Body of pancreas (tissue), 4 donors: ENCODE measurements around the gene SWI5. TPM values are rescaled to one million over a fixed set of nuclear protein-coding genes. Genes with fewer than 3 reads are reported as not detected.

Experiments
- ATAC-seq: fragments of 150-250 bp; one replicate; pipeline ENCODE4 v1.9.1; 2016
- DNase-seq, 4 donors: peaks; one replicate each; pipeline ENCODE4 v3.0.0-alpha.2; 2019
- H3K27ac ChIP-seq, 4 donors: fragments of 200-600 bp; sonication (generic); 1 replicate in 3 of 4; 2 replicates in 1 of 4; pipeline versions ENCODE4 v1.5.1 to v1.6.1; 2016 to 2019; ENCODE audit warnings: mild to moderate bottlenecking in 1 of 4, mixed read lengths in 1 of 4, moderate library complexity in 1 of 4
- H3K27me3 ChIP-seq, 2 donors: fragments of 200-600 bp; sonication (generic); one replicate each; pipeline ENCODE4 v1.6.0; 2016; ENCODE audit warnings: mild to moderate bottlenecking in 1 of 2
- H3K36me3 ChIP-seq, 2 donors: fragments of 200-600 bp; sonication (generic); replicated peaks in 1 of 2; 2 replicates each; pipeline ENCODE4 v1.5.1; 2016; ENCODE audit warnings: low read depth in 2 of 2; ENCODE audit not compliant: insufficient read depth in 1 of 2
- H3K4me1 ChIP-seq: fragments of 200-600 bp; sonication (generic); one replicate; pipeline ENCODE4 v1.6.0; 2016
- H3K4me3 ChIP-seq, 2 donors: fragments of 200-600 bp; sonication (generic); 1 replicate in 1 of 2; 2 replicates in 1 of 2; pipeline ENCODE4 v1.5.1; 2016 to 2019
- H3K9me3 ChIP-seq, 3 donors: fragments of 200-600 bp; sonication (generic); 1 replicate in 2 of 3; 2 replicates in 1 of 3; pipeline ENCODE4 v1.5.1; 2016
- CTCF ChIP-seq, 7 experiments: fragments of 450-650 bp in 4 of 7; fragments of 200-600 bp in 3 of 7; sonication (generic) in 3 of 7; IDR thresholded peaks; one replicate each; pipeline ENCODE4 v1.5.1; 2016 to 2019; ENCODE audit warnings: antibody characterized with exemption in 7 of 7
- POLR2A ChIP-seq, 3 donors: fragments of 450-650 bp; IDR thresholded peaks; one replicate each; pipeline ENCODE4 v1.6.1; 2016; ENCODE audit warnings: antibody characterized with exemption in 3 of 3, mild to moderate bottlenecking in 2 of 3
- WGBS, 2 donors: methylation state at CpG; one replicate each; pipeline ENCODE4 v1.1.5; 2017; 5-methylcytosine and 5-hydroxymethylcytosine counted together
- intact Hi-C: fragments of 100-400 bp; cut with DNase I; formaldehyde crosslinking; loops from one replicate; pipeline ENCODE4 v1.15.1; 2023
- total RNA-seq, 2 donors: library from RNA; depleted of rRNA; stranded (reverse); fragments of >200 nt; gene quantifications; one replicate each; pipeline ENCODE4 v1.1.0, GENCODE V29; 2016

Gene SWI5
- total RNA-seq, 2 donors from 2014 or later = 14.5 to 20.1 TPM

- Histone ChIP-seq H3K27ac (no peak overlapping the region), H3K36me3 (peaks cover 21 to 42% of the 10 kb centered on the region in 2 donors), H3K27me3 (no peaks in the 10 kb centered on the region), H3K9me3 (no peaks in the 10 kb centered on the region), H3K4me1 (no peaks in the 10 kb centered on the region), H3K4me3 (no peak overlapping the region)
- TF ChIP-seq CTCF (IDR thresholded peaks at IDR 0.05) = no peak
- no peak for TF ChIP-seq POLR2A (IDR thresholded peaks at IDR 0.05)
- DNase-seq (no peak), ATAC-seq (no peak)
- WGBS, 2 donors = 95 to 97% methylated on average over 5 to 6 of the region's 6 CpGs
- intact Hi-C loops = no loop called here
Measured at GRCh38 chr9:128258326-128258725, 17.8 kb upstream of the SWI5 start.

GRCh38 chr9:128259156-128259555 lies 16.9 kb upstream of the SWI5 start:
- Histone ChIP-seq H3K4me3 (no peak overlapping the region), H3K9me3 (no peaks in the 10 kb centered on the region), H3K27ac (no peak overlapping the region), H3K36me3 (peaks cover 21 to 42% of the 10 kb centered on the region in 2 donors), H3K4me1 (no peaks in the 10 kb centered on the region), H3K27me3 (no peaks in the 10 kb centered on the region)
- no peak for DNase-seq
- TF ChIP-seq POLR2A (IDR thresholded peaks at IDR 0.05) (no peak), CTCF (IDR thresholded peaks at IDR 0.05) (no peak)
- 85 to 87% methylated on average over 8 to 9 of the region's 9 CpGs for WGBS, 2 donors
- intact Hi-C loops = no loop called here
- no peak for ATAC-seq

GRCh38 chr9:128260340-128260739 lies 15.7 kb upstream of the SWI5 start:
- TF ChIP-seq POLR2A (IDR thresholded peaks at IDR 0.05) = no peak
- TF ChIP-seq CTCF (IDR thresholded peaks at IDR 0.05) = no peak
- ATAC-seq = no peak
- 92 to 95% methylated on average over 17 of the region's 17 CpGs for WGBS, 2 donors
- H3K4me1 ChIP-seq = no peaks in the 10 kb centered on the region
- no peak for DNase-seq
- H3K9me3 ChIP-seq = no peaks in the 10 kb centered on the region
- no peak overlapping the region for H3K4me3 ChIP-seq
- H3K27me3 ChIP-seq = no peaks in the 10 kb centered on the region
- intact Hi-C loops = no loop called here
- peaks cover 21 to 46% of the 10 kb centered on the region in 2 donors for H3K36me3 ChIP-seq
- no peak overlapping the region for H3K27ac ChIP-seq

GRCh38 chr9:128262687-128263086 lies 13.4 kb upstream of the SWI5 start:
- no peak for TF ChIP-seq CTCF (IDR thresholded peaks at IDR 0.05)
- TF ChIP-seq POLR2A (IDR thresholded peaks at IDR 0.05) = no peak
- H3K4me3 ChIP-seq = no peak overlapping the region
- intact Hi-C loops = no loop called here
- no peak for ATAC-seq
- no peaks in the 10 kb centered on the region for H3K4me1 ChIP-seq
- DNase-seq = no peak
- no peaks in the 10 kb centered on the region for H3K27me3 ChIP-seq
- H3K9me3 ChIP-seq = no peaks in the 10 kb centered on the region
- WGBS, 2 donors = 76 to 84% methylated on average over 4 of the region's 4 CpGs
- H3K27ac ChIP-seq = no peak overlapping the region
- peaks cover 12 to 45% of the 10 kb centered on the region in 2 donors for H3K36me3 ChIP-seq

GRCh38 chr9:128265348-128265847 lies 10.7 kb upstream of the SWI5 start:
- no peak for DNase-seq
- ATAC-seq = no peak
- peaks cover under 1 to 27% of the 10 kb centered on the region in 2 donors for H3K36me3 ChIP-seq
- H3K27ac ChIP-seq = no peak overlapping the region
- H3K9me3 ChIP-seq = no peaks in the 10 kb centered on the region
- H3K4me1 ChIP-seq = no peaks in the 10 kb centered on the region
- intact Hi-C loops = no loop called here
- TF ChIP-seq POLR2A (IDR thresholded peaks at IDR 0.05) (no peak), CTCF (IDR thresholded peaks at IDR 0.05) (no peak)
- 92 to 100% methylated on average over 3 to 10 of the region's 10 CpGs for WGBS, 2 donors
- H3K4me3 ChIP-seq = no peak overlapping the region
- no peaks in the 10 kb centered on the region for H3K27me3 ChIP-seq
